C4-2B (cell line): ENCODE data around the gene LGALS9C.
"Not testable (repeated sequence)": the region's sequence is repeated elsewhere in the genome, so short reads cannot be mapped to it uniquely, and the experiment has no call there.

Experiments
- ZFX ChIP-seq: fragments of 450-650 bp; IDR thresholded peaks from 2 replicates; pipeline ENCODE4 v1.6.1; 2017
- TF ChIP-seq, protein P1 (sequence below): fragments of 450-650 bp; conservative IDR thresholded peaks from 2 replicates; pipeline ENCODE4 v1.5.1; 2017; ENCODE audit warnings: mild to moderate bottlenecking

DNA sequence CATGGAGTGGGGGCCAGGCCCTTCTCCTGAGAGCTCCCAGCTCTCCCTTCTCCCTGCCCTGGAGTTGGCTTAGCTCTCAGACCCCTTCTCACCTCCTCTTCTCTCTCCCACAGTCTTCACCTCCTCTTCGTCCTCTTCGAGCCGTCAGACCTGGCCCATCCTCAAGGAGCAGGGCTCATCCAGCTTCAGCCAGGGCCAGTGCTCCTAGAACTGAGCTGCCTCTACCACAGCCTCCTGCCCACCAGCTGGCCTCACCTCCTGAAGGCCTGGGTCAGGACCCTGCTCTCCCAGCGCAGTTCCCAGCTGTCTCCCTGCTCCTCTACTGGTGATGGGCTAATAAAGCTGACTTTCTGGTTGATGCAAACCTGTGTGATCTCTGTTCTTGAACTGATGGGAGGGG is 34.1 kb upstream of the LGALS9C start:
- TF ChIP-seq, protein P1, sequence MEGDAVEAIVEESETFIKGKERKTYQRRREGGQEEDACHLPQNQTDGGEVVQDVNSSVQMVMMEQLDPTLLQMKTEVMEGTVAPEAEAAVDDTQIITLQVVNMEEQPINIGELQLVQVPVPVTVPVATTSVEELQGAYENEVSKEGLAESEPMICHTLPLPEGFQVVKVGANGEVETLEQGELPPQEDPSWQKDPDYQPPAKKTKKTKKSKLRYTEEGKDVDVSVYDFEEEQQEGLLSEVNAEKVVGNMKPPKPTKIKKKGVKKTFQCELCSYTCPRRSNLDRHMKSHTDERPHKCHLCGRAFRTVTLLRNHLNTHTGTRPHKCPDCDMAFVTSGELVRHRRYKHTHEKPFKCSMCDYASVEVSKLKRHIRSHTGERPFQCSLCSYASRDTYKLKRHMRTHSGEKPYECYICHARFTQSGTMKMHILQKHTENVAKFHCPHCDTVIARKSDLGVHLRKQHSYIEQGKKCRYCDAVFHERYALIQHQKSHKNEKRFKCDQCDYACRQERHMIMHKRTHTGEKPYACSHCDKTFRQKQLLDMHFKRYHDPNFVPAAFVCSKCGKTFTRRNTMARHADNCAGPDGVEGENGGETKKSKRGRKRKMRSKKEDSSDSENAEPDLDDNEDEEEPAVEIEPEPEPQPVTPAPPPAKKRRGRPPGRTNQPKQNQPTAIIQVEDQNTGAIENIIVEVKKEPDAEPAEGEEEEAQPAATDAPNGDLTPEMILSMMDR, result not testable (repeated sequence)
- TF ChIP-seq ZFX, result not testable (repeated sequence)
